Measurements from ENCODE around the gene IRF2BP1. TPM values are rescaled to one million over a fixed set of nuclear protein-coding genes. Genes with fewer than 3 reads are reported as not detected.
"Not testable (repeated sequence)": the region's sequence is repeated elsewhere in the genome, so short reads cannot be mapped to it uniquely, and the experiment has no call there.

IRF2BP1 gene
- total RNA-seq, 3 donors from 2014 or later, result 19.0 to 33.7 (median 19.8) TPM

- Histone ChIP-seq H3K9me3 (no peaks in the 10 kb centered on the region), H3K4me1 (ENCODE audit: low read depth) (peaks cover 12% of the 10 kb centered on the region), H3K36me3 (ENCODE audit: low read depth) (no peaks in the 10 kb centered on the region), H3K4me3 (no peak overlapping the region)
- TF ChIP-seq CTCF (IDR thresholded peaks at IDR 0.05), result no peak
- ATAC-seq, result no peak
- no peak for DNase-seq
- intact Hi-C loops (cut with DNase I, micrococcal nuclease), result no loop called here
Measured at GRCh38 chr19:45897261-45897812, 11.4 kb upstream of the IRF2BP1 start.

DNA sequence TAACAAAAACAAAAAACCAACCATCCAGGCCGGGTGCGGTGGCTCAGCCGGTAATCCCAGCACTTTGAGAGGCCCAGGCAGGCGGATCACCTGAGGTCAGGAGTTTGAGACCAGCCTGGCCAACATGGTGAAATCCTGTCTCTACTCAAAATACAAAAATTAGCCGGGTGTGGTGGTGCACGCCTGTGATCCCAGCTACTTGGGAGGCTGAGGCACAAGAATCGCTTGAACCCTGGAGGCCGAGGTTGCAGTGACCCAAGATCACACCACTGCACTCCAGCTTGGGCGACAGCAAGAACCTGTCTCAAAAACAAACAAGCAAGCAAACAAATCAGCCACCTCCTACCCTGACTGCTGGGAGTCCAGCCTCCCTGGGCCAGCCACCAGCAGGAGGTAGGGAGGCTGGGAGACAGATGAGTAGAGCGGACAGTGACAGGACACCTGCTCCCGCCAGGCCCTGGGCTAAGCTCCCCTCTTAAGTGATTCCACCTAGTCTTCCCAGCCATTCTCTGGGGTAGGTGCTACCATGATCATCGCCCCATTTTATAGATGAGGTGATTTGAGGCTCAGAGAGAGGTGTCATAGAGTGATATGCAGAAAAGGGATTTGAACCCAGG is 10.2 kb upstream of the IRF2BP1 start:
- ATAC-seq; H3K4me3 ChIP-seq; DNase-seq; H3K4me1 ChIP-seq (ENCODE audit: low read depth); intact Hi-C loops (cut with DNase I, micrococcal nuclease); H3K9me3 ChIP-seq; H3K36me3 ChIP-seq (ENCODE audit: low read depth): not testable (repeated sequence)

DNA sequence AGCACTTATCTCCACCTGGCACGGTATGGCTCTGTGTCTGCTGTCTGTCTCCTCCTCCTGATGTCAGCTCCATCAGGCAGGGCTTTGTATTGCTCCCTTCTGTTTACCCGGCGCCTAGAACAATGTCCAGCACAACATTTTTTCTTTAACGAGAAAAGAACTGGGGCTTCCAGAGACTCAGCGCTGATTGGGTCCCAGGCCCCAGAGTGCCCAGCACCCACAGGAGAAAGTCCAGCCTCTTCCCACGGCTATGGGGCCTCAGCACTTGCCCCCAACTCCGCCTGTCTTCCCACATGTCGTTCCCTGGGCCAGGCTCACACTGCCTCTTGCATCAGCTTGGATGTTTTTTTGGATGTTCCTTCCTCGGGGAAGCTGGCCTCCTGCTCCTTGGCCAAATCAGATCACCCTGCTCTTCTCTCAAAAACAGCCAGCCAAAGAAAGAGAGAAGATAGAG is 9.6 kb upstream of the IRF2BP1 start:
- Histone ChIP-seq H3K4me3 (no peak overlapping the region), H3K36me3 (ENCODE audit: low read depth) (no peaks in the 10 kb centered on the region), H3K4me1 (ENCODE audit: low read depth) (no peaks in the 10 kb centered on the region), H3K9me3 (no peaks in the 10 kb centered on the region)
- DNase-seq (no peak), ATAC-seq (no peak)
- no peak for TF ChIP-seq CTCF (IDR thresholded peaks at IDR 0.05)
- intact Hi-C loops (cut with DNase I, micrococcal nuclease), result no loop called here

DNA sequence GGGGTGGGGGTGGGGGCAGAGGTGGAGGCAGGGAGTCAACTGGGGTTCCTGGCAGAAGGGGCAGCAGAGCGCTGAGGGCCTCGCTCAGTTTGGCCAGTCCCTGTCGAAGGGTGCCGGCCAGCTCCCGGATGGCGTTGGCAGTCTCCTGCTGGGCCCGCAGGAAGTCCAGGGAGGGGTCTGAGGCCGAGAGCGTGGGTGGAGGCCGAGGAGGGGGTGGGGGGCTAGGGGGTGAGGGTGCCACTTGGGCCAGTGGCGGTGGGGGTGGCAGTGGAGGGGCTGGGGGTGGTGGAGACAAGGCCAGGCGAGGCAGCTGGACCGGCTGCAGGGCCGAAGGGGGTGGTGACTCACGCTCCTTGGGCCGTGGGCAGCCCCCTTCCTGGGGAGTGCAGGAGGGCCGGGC is 4.9 kb upstream of the IRF2BP1 start:
- H3K4me1 ChIP-seq (ENCODE audit: low read depth), result no peaks in the 10 kb centered on the region
- ATAC-seq (no peak), DNase-seq (no peak)
- TF ChIP-seq CTCF (IDR thresholded peaks at IDR 0.05), result no peak
- no peaks in the 10 kb centered on the region for H3K9me3 ChIP-seq
- H3K4me3 ChIP-seq, result no peak overlapping the region
- no peaks in the 10 kb centered on the region for H3K36me3 ChIP-seq (ENCODE audit: low read depth)
- intact Hi-C loops (cut with DNase I, micrococcal nuclease), result no loop called here

- peaks cover 10% of the 10 kb centered on the region for H3K4me1 ChIP-seq (ENCODE audit: low read depth)
- H3K9me3 ChIP-seq, result no peaks in the 10 kb centered on the region
- H3K36me3 ChIP-seq (ENCODE audit: low read depth), result no peaks in the 10 kb centered on the region
- intact Hi-C loops (cut with DNase I, micrococcal nuclease), result no loop called here
- no peak overlapping the region for H3K4me3 ChIP-seq
- no peak for ATAC-seq
- DNase-seq, result no peak
- no peak for TF ChIP-seq CTCF (IDR thresholded peaks at IDR 0.05)
Measured at GRCh38 chr19:45889210-45889885, 3.4 kb upstream of the IRF2BP1 start.

- no peak for TF ChIP-seq CTCF (IDR thresholded peaks at IDR 0.05)
- H3K4me3 ChIP-seq, result no peak overlapping the region
- DNase-seq (no peak), ATAC-seq (no peak)
- intact Hi-C loops (cut with DNase I, micrococcal nuclease), result no loop called here
- no peaks in the 10 kb centered on the region for H3K9me3 ChIP-seq
- H3K4me1 ChIP-seq (ENCODE audit: low read depth), result peaks cover 30% of the 10 kb centered on the region
- H3K36me3 ChIP-seq (ENCODE audit: low read depth), result no peaks in the 10 kb centered on the region
Measured at GRCh38 chr19:45887200-45887710, 1.3 kb upstream of the IRF2BP1 start.

All from mucosa of descending colon (tissue), 3 donors.